ENCODE results near the gene ERBB2.
A peak's percentile ranks its signal among the peaks of the same experiment; 100 is the strongest.
"Not testable (repeated sequence)": the region's sequence is repeated elsewhere in the genome, so short reads cannot be mapped to it uniquely, and the experiment has no call there.

The ERBB2 gene

GRCh38 chr17:39750131-39751015, 50.5 kb downstream of the ERBB2 start:
- peak; percentile 53 for DNase-seq

- DNase-seq, result no peak
Observed at GRCh38 chr17:39751016-39751543, 51.2 kb downstream of the ERBB2 start.

GRCh38 chr17:39751637-39752036, 51.8 kb downstream of the ERBB2 start:
- no peak for DNase-seq

GRCh38 chr17:39752241-39752881, 52.5 kb downstream of the ERBB2 start:
- no peak for DNase-seq

GRCh38 chr17:39753514-39754160, 53.8 kb downstream of the ERBB2 start:
- DNase-seq, result peak; percentile 36

- peak; percentile 86 for DNase-seq
Observed at GRCh38 chr17:39754161-39754957, 54.5 kb downstream of the ERBB2 start.

- DNase-seq, result no peak
Observed at GRCh38 chr17:39754958-39755553, 55.2 kb downstream of the ERBB2 start.

GRCh38 chr17:39755554-39756379, 55.9 kb downstream of the ERBB2 start:
- DNase-seq, result no peak

- no peak for DNase-seq
Observed at GRCh38 chr17:39756380-39757079, 56.7 kb downstream of the ERBB2 start.

GRCh38 chr17:39757176-39757662, 57.4 kb downstream of the ERBB2 start:
- no peak for DNase-seq

- DNase-seq, result no peak
Observed at GRCh38 chr17:39757931-39758873, 58.3 kb downstream of the ERBB2 start.

- no peak for DNase-seq
Observed at GRCh38 chr17:39759204-39759603, 59.3 kb downstream of the ERBB2 start.

GRCh38 chr17:39761861-39762496, 62.1 kb downstream of the ERBB2 start:
- no peak for DNase-seq

- DNase-seq, result no peak
Observed at GRCh38 chr17:39763051-39763820, 63.4 kb downstream of the ERBB2 start.

GRCh38 chr17:39764171-39764570, 64.3 kb downstream of the ERBB2 start:
- not testable (repeated sequence) for DNase-seq

- no peak for DNase-seq
Observed at GRCh38 chr17:39765175-39765574, 65.3 kb downstream of the ERBB2 start.

GRCh38 chr17:39765766-39766165, 65.9 kb downstream of the ERBB2 start:
- DNase-seq, result no peak

- no peak for DNase-seq
Observed at GRCh38 chr17:39767147-39767546, 67.3 kb downstream of the ERBB2 start.

All from DMS79 treated with DMSO at 0.1 percent for 48 hours (cell line).